OCI-LY1 (cell line): ENCODE data around the gene QSER1.
"Not testable (repeated sequence)": the region's sequence is repeated elsewhere in the genome, so short reads cannot be mapped to it uniquely, and the experiment has no call there.

Experiments
- CTCF ChIP-seq: fragments of 200-600 bp; sonication (generic), shearing (Covaris generic); IDR thresholded peaks from 2 replicates; pipeline ENCODE4 v1.5.1; 2017; ENCODE audit warnings: mild to moderate bottlenecking, antibody characterized with exemption, low read length, moderate library complexity, mixed read lengths
- EZH2 ChIP-seq: fragments of 200-600 bp; sonication (generic), shearing (Covaris generic); IDR thresholded peaks from 2 replicates; pipeline ENCODE4 v1.8.0; 2017; ENCODE audit warnings: borderline replicate concordance, mixed run types, mild to moderate bottlenecking, antibody characterized with exemption, low read length, moderate library complexity, mixed read lengths

GRCh38 chr11:33029218-33029617 is 136.6 kb downstream of the QSER1 start:
- TF ChIP-seq CTCF, EZH2: not testable (repeated sequence)
